ENCODE measurements around the gene PPP1R7. TPM values are rescaled to one million over a fixed set of nuclear protein-coding genes. Genes with fewer than 3 reads are reported as not detected.

Gene PPP1R7
- total RNA-seq, 2 donors from 2014 or later, result 48.5 to 52.7 TPM

DNA sequence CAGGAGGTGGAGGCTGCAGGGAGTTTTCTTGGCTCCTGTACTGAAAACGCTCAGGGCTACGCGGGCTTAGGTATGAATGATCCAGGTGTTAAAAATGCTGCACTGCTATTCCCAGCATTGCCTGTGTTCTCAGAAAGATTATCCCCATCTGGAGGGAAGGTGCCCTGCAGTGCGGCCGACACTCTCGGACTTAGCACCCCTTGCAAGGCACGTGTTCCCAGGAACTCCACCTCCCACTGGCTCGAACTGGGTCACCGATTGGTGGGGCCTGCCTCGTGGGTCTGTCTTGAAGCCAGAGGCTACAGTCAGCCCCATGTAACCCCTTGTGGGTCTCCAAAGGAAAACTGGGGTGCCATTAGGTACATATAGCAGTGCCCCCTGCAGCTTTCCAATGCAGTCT lies 63.9 kb downstream of the PPP1R7 start:
- H3K9ac ChIP-seq (ENCODE audit: extremely low read depth, low read length, poor library complexity, severe bottlenecking), result no peak overlapping the region
- H3K4me1 ChIP-seq (ENCODE audit: control insufficient read depth, insufficient read depth, low read length), result no peaks in the 10 kb centered on the region
- no peak overlapping the region for H3K27ac ChIP-seq (ENCODE audit: low read depth, low read length)
- TF ChIP-seq, protein P1, sequence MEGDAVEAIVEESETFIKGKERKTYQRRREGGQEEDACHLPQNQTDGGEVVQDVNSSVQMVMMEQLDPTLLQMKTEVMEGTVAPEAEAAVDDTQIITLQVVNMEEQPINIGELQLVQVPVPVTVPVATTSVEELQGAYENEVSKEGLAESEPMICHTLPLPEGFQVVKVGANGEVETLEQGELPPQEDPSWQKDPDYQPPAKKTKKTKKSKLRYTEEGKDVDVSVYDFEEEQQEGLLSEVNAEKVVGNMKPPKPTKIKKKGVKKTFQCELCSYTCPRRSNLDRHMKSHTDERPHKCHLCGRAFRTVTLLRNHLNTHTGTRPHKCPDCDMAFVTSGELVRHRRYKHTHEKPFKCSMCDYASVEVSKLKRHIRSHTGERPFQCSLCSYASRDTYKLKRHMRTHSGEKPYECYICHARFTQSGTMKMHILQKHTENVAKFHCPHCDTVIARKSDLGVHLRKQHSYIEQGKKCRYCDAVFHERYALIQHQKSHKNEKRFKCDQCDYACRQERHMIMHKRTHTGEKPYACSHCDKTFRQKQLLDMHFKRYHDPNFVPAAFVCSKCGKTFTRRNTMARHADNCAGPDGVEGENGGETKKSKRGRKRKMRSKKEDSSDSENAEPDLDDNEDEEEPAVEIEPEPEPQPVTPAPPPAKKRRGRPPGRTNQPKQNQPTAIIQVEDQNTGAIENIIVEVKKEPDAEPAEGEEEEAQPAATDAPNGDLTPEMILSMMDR (conservative IDR thresholded peaks at IDR 0.05), result no peak
- no peak for DNase-seq
- Mint-ChIP-seq H3K4me3 (no peak overlapping the region), H3K9me3 (no peaks in the 10 kb centered on the region), H3K27me3 (ENCODE audit: insufficient read depth) (peaks cover 6% of the 10 kb centered on the region), H3K27ac (no peak overlapping the region), H3K36me3 (ENCODE audit: low read depth) (no peaks in the 10 kb centered on the region), H3K4me1 (peaks cover 7% of the 10 kb centered on the region)
- no peaks in the 10 kb centered on the region for H3K9me3 ChIP-seq (ENCODE audit: control insufficient read depth, low read length)
- H3K27me3 ChIP-seq (ENCODE audit: control insufficient read depth, insufficient read depth, low read length, poor library complexity, severe bottlenecking), result no peaks in the 10 kb centered on the region
- no peaks in the 10 kb centered on the region for H3K36me3 ChIP-seq (ENCODE audit: control insufficient read depth, insufficient read depth, low read length)
- H3K4me3 ChIP-seq (ENCODE audit: low read length), result no peak overlapping the region
- WGBS, 2 experiments (ENCODE audit: insufficient coverage in 1 of 2, insufficient read length in 1 of 2), result 86 to 88% methylated on average over 10 of the region's 10 CpGs

- H3K27ac ChIP-seq (ENCODE audit: low read depth, low read length), result no peak overlapping the region
- no peak for DNase-seq
- H3K4me3 Mint-ChIP-seq, result no peak overlapping the region
- no peaks in the 10 kb centered on the region for H3K36me3 Mint-ChIP-seq (ENCODE audit: low read depth)
- no peaks in the 10 kb centered on the region for H3K4me1 ChIP-seq (ENCODE audit: control insufficient read depth, insufficient read depth, low read length)
- no peaks in the 10 kb centered on the region for H3K27me3 ChIP-seq (ENCODE audit: control insufficient read depth, insufficient read depth, low read length, poor library complexity, severe bottlenecking)
- no peak overlapping the region for H3K9ac ChIP-seq (ENCODE audit: extremely low read depth, low read length, poor library complexity, severe bottlenecking)
- H3K9me3 ChIP-seq (ENCODE audit: control insufficient read depth, low read length), result no peaks in the 10 kb centered on the region
- peaks cover 6% of the 10 kb centered on the region for H3K27me3 Mint-ChIP-seq (ENCODE audit: insufficient read depth)
- H3K36me3 ChIP-seq (ENCODE audit: control insufficient read depth, insufficient read depth, low read length), result no peaks in the 10 kb centered on the region
- H3K4me3 ChIP-seq (ENCODE audit: low read length), result no peak overlapping the region
- no peak overlapping the region for H3K27ac Mint-ChIP-seq
- WGBS, 2 experiments (ENCODE audit: insufficient coverage in 1 of 2, insufficient read length in 1 of 2), result 92 to 97% methylated on average over 5 to 12 of the region's 12 CpGs
- TF ChIP-seq, protein P1 (conservative IDR thresholded peaks at IDR 0.05), result no peak
- no peaks in the 10 kb centered on the region for H3K9me3 Mint-ChIP-seq
- H3K4me1 Mint-ChIP-seq, result peaks cover 7% of the 10 kb centered on the region
Measured at GRCh38 chr2:241214766-241215165, 64.5 kb downstream of the PPP1R7 start.

GRCh38 chr2:241215421-241215820 lies 65.2 kb downstream of the PPP1R7 start:
- peaks cover 7% of the 10 kb centered on the region for H3K4me1 Mint-ChIP-seq
- TF ChIP-seq, protein P1 (conservative IDR thresholded peaks at IDR 0.05), result no peak
- H3K27me3 Mint-ChIP-seq (ENCODE audit: insufficient read depth), result peaks cover 6% of the 10 kb centered on the region
- H3K9ac ChIP-seq (ENCODE audit: extremely low read depth, low read length, poor library complexity, severe bottlenecking), result no peak overlapping the region
- no peaks in the 10 kb centered on the region for H3K36me3 ChIP-seq (ENCODE audit: control insufficient read depth, insufficient read depth, low read length)
- H3K4me3 Mint-ChIP-seq, result no peak overlapping the region
- no peak overlapping the region for H3K4me3 ChIP-seq (ENCODE audit: low read length)
- no peak overlapping the region for H3K27ac ChIP-seq (ENCODE audit: low read depth, low read length)
- H3K36me3 Mint-ChIP-seq (ENCODE audit: low read depth), result peaks cover 2% of the 10 kb centered on the region
- no peak for DNase-seq
- H3K27ac Mint-ChIP-seq, result no peak overlapping the region
- H3K27me3 ChIP-seq (ENCODE audit: control insufficient read depth, insufficient read depth, low read length, poor library complexity, severe bottlenecking), result no peaks in the 10 kb centered on the region
- no peaks in the 10 kb centered on the region for H3K4me1 ChIP-seq (ENCODE audit: control insufficient read depth, insufficient read depth, low read length)
- WGBS, 2 experiments (ENCODE audit: insufficient coverage in 1 of 2, insufficient read length in 1 of 2), result 89 to 90% methylated on average over 5 to 9 of the region's 9 CpGs
- no peaks in the 10 kb centered on the region for H3K9me3 Mint-ChIP-seq
- peaks cover 5% of the 10 kb centered on the region for H3K9me3 ChIP-seq (ENCODE audit: control insufficient read depth, low read length)

All from endodermal cell (in vitro differentiated cells).